HG03460 (cell line): ENCODE data around the gene ASB16.
A peak's percentile ranks its signal among the peaks of the same experiment; 100 is the strongest.

Experiments
- ATAC-seq: cut with Tn5 transposase; IDR thresholded peaks from one replicate; pipeline ENCODE4 v1.9.1; 2021; ENCODE audit not compliant: unreplicated experiment

ASB16 gene

GRCh38 chr17:44187131-44187899 lies 16.8 kb downstream of the ASB16 start:
- ATAC-seq, result peak; percentile 38

GRCh38 chr17:44188576-44189403 lies 18.3 kb downstream of the ASB16 start:
- ATAC-seq, result no peak

- no peak for ATAC-seq
Observed at GRCh38 chr17:44190481-44190880, 20.0 kb downstream of the ASB16 start.

- ATAC-seq, result no peak
Observed at GRCh38 chr17:44191369-44191768, 20.9 kb downstream of the ASB16 start.

- no peak for ATAC-seq
Observed at GRCh38 chr17:44191941-44192496, 21.5 kb downstream of the ASB16 start.

- ATAC-seq, result no peak
Observed at GRCh38 chr17:44192750-44193149, 22.2 kb downstream of the ASB16 start.

GRCh38 chr17:44193326-44194084 lies 23.0 kb downstream of the ASB16 start:
- no peak for ATAC-seq

- ATAC-seq, result no peak
Observed at GRCh38 chr17:44197107-44197506, 26.6 kb downstream of the ASB16 start.

GRCh38 chr17:44197980-44198720 lies 27.6 kb downstream of the ASB16 start:
- ATAC-seq, result no peak

- ATAC-seq, result peak; percentile 17
Observed at GRCh38 chr17:44198721-44199552, 28.4 kb downstream of the ASB16 start.

- ATAC-seq, result peak; percentile 64
Observed at GRCh38 chr17:44199553-44200477, 29.3 kb downstream of the ASB16 start, which contains the start of gene ATXN7L3. Gene ATXN7L3, minus strand, starts transcription at chr17:44199884. Its CDS starts 1,814 bp downstream, at chr17:44198070.

GRCh38 chr17:44200478-44201155 lies 30.1 kb downstream of the ASB16 start:
- ATAC-seq, result no peak

GRCh38 chr17:44202756-44203155 lies 32.3 kb downstream of the ASB16 start:
- no peak for ATAC-seq

GRCh38 chr17:44203731-44204440 lies 33.4 kb downstream of the ASB16 start:
- ATAC-seq, result no peak

GRCh38 chr17:44204441-44204882 lies 34.0 kb downstream of the ASB16 start:
- no peak for ATAC-seq

- no peak for ATAC-seq
Observed at GRCh38 chr17:44205962-44206824, 35.7 kb downstream of the ASB16 start.
